ENCODE results near the gene PLCB4. TPM values are rescaled to one million over a fixed set of nuclear protein-coding genes. Genes with fewer than 3 reads are reported as not detected.

The PLCB4 gene
- total RNA-seq, 1 experiment from 2014 or later = 0.07 TPM

- Histone ChIP-seq H3K36me3 (no peaks in the 10 kb centered on the region), H3K4me3 (no peak overlapping the region), H3K9me3 (no peaks in the 10 kb centered on the region), H3K27me3 (no peaks in the 10 kb centered on the region)
- DNase-seq = no peak
Measured at GRCh38 chr20:9078826-9079731, 10.2 kb downstream of the PLCB4 start.

- no peaks in the 10 kb centered on the region for H3K27me3 ChIP-seq
- H3K36me3 ChIP-seq = no peaks in the 10 kb centered on the region
- H3K4me3 ChIP-seq = no peak overlapping the region
- no peak for DNase-seq
- H3K9me3 ChIP-seq = peaks cover 3% of the 10 kb centered on the region; the same call in 1 of the 2 replicates
Measured at GRCh38 chr20:9081423-9081966, 12.6 kb downstream of the PLCB4 start.

GRCh38 chr20:9082741-9083140, 13.9 kb downstream of the PLCB4 start:
- Histone ChIP-seq H3K9me3 (peaks cover 3% of the 10 kb centered on the region; the same call in 1 of the 2 replicates), H3K36me3 (no peaks in the 10 kb centered on the region), H3K27me3 (no peaks in the 10 kb centered on the region), H3K4me3 (no peak overlapping the region)
- DNase-seq = no peak

GRCh38 chr20:9087531-9088217, 18.8 kb downstream of the PLCB4 start:
- Histone ChIP-seq H3K9me3 (peaks cover 3% of the 10 kb centered on the region; the same call in 1 of the 2 replicates), H3K4me3 (no peak overlapping the region), H3K36me3 (no peaks in the 10 kb centered on the region), H3K27me3 (no peaks in the 10 kb centered on the region)
- DNase-seq = no peak

- Histone ChIP-seq H3K4me3 (no peak overlapping the region), H3K36me3 (no peaks in the 10 kb centered on the region), H3K9me3 (peaks cover 3% of the 10 kb centered on the region; the same call in 1 of the 2 replicates), H3K27me3 (no peaks in the 10 kb centered on the region)
- DNase-seq = no peak
Measured at GRCh38 chr20:9088556-9088955, 19.7 kb downstream of the PLCB4 start.

- H3K4me3 ChIP-seq = no peak overlapping the region
- no peak for DNase-seq
- no peaks in the 10 kb centered on the region for H3K27me3 ChIP-seq
- H3K9me3 ChIP-seq = no peaks in the 10 kb centered on the region
- H3K36me3 ChIP-seq = no peaks in the 10 kb centered on the region
Measured at GRCh38 chr20:9092113-9092512, 23.2 kb downstream of the PLCB4 start.

- no peaks in the 10 kb centered on the region for H3K36me3 ChIP-seq
- no peak overlapping the region for H3K4me3 ChIP-seq
- no peak for DNase-seq
- no peaks in the 10 kb centered on the region for H3K9me3 ChIP-seq
- H3K27me3 ChIP-seq = no peaks in the 10 kb centered on the region
Measured at GRCh38 chr20:9092655-9093054, 23.8 kb downstream of the PLCB4 start.

GRCh38 chr20:9093218-9093957, 24.5 kb downstream of the PLCB4 start:
- no peak overlapping the region for H3K4me3 ChIP-seq
- H3K27me3 ChIP-seq = no peaks in the 10 kb centered on the region
- H3K36me3 ChIP-seq = no peaks in the 10 kb centered on the region
- H3K9me3 ChIP-seq = no peaks in the 10 kb centered on the region
- no peak for DNase-seq

GRCh38 chr20:9099372-9099771, 30.5 kb downstream of the PLCB4 start:
- Histone ChIP-seq H3K4me3 (no peak overlapping the region), H3K36me3 (no peaks in the 10 kb centered on the region), H3K9me3 (peaks cover 3% of the 10 kb centered on the region; the same call in 1 of the 2 replicates), H3K27me3 (no peaks in the 10 kb centered on the region)
- DNase-seq = no peak

GRCh38 chr20:9100691-9101090, 31.8 kb downstream of the PLCB4 start:
- no peak for DNase-seq
- Histone ChIP-seq H3K4me3 (no peak overlapping the region), H3K9me3 (peaks cover 3% of the 10 kb centered on the region; the same call in 1 of the 2 replicates), H3K27me3 (no peaks in the 10 kb centered on the region), H3K36me3 (no peaks in the 10 kb centered on the region)

- Histone ChIP-seq H3K27me3 (no peaks in the 10 kb centered on the region), H3K9me3 (peaks cover 3% of the 10 kb centered on the region; the same call in 1 of the 2 replicates), H3K4me3 (no peak overlapping the region), H3K36me3 (no peaks in the 10 kb centered on the region)
- no peak for DNase-seq
Measured at GRCh38 chr20:9102456-9102855, 33.6 kb downstream of the PLCB4 start.

- no peak overlapping the region for H3K4me3 ChIP-seq
- peak; percentile 58 for DNase-seq
- H3K27me3 ChIP-seq = no peaks in the 10 kb centered on the region
- peaks cover 3% of the 10 kb centered on the region; the same call in 1 of the 2 replicates for H3K9me3 ChIP-seq
- H3K36me3 ChIP-seq = no peaks in the 10 kb centered on the region
Measured at GRCh38 chr20:9103955-9104354, 35.1 kb downstream of the PLCB4 start.

GRCh38 chr20:9108260-9108659, 39.4 kb downstream of the PLCB4 start:
- Histone ChIP-seq H3K27me3 (no peaks in the 10 kb centered on the region), H3K36me3 (no peaks in the 10 kb centered on the region), H3K9me3 (peaks cover 3% of the 10 kb centered on the region; the same call in 1 of the 2 replicates), H3K4me3 (no peak overlapping the region)
- no peak for DNase-seq

GRCh38 chr20:9109566-9109965, 40.7 kb downstream of the PLCB4 start:
- no peak for DNase-seq
- Histone ChIP-seq H3K4me3 (no peak overlapping the region), H3K36me3 (no peaks in the 10 kb centered on the region)

GRCh38 chr20:9110365-9110764, 41.5 kb downstream of the PLCB4 start:
- peak; percentile 68 for DNase-seq

More at GRCh38 chr20:9109566-9109965, 40.7 kb downstream of the PLCB4 start:
- H3K27me3 ChIP-seq = no peaks in the 10 kb centered on the region
- H3K9me3 ChIP-seq = no peaks in the 10 kb centered on the region

GRCh38 chr20:9110916-9111432, 42.1 kb downstream of the PLCB4 start:
- Histone ChIP-seq H3K27me3 (no peaks in the 10 kb centered on the region), H3K36me3 (no peaks in the 10 kb centered on the region), H3K4me3 (no peak overlapping the region), H3K9me3 (no peaks in the 10 kb centered on the region)
- peak; percentile 33 for DNase-seq

More at GRCh38 chr20:9110365-9110764, 41.5 kb downstream of the PLCB4 start:
- H3K9me3 ChIP-seq = no peaks in the 10 kb centered on the region
- H3K36me3 ChIP-seq = no peaks in the 10 kb centered on the region
- H3K4me3 ChIP-seq = no peak overlapping the region
- H3K27me3 ChIP-seq = no peaks in the 10 kb centered on the region
